HCT116 (cell line): Measurements from ENCODE around the gene DOCK1. TPM values are rescaled to one million over a fixed set of nuclear protein-coding genes. Genes with fewer than 3 reads are reported as not detected.

ENCODE experiments used
- ATAC-seq: fragments of 200-7000 bp; cut with Tn5 transposase; 2 replicates; pipeline ENCODE4 v1.9.1; 2020; ENCODE audit warnings: mild to moderate bottlenecking, moderate library complexity
- BruUV-seq: library from RNA; stranded (reverse); fragments of 400-500 nt; replicated peaks from 2 replicates; lab custom pipeline; 2021; lab: Mats Ljungman, UMichigan
- CTCF ChIA-PET: fragments of 300-600 bp; sonication (Branson Sonifier 250); formaldehyde crosslinking; loops from one replicate; lab custom pipeline; 2021; ENCODE audit warnings: antibody characterized with exemption; lab: Charles Lee
- POLR2A ChIA-PET: fragments of 300-600, 350-600 bp; sonication (Branson Sonifier 250); formaldehyde crosslinking; loops from one replicate; lab custom pipeline; 2021; ENCODE audit warnings: antibody characterized with exemption; lab: Charles Lee
- RAD21 ChIA-PET, 2 experiments: fragments of 300-600 bp; sonication (Branson Sonifier 250); formaldehyde crosslinking; loops; one replicate each; lab custom pipeline; 2023; ENCODE audit warnings: low total read pairs in 2 of 2; ENCODE audit not compliant: uncharacterized antibody in 2 of 2, unreplicated experiment in 2 of 2, low non-redundant PET in 1 of 2; lab: Charles Lee
- DNase-seq: peaks from one replicate; pipeline ENCODE4 v3.0.0-alpha.2; 2010; ENCODE audit warnings: low read depth, low spot score
- H2AFZ ChIP-seq: fragments of 200-600 bp; shearing (Covaris generic), sonication (generic); 2 replicates; pipeline ENCODE4 v1.6.1; 2017; ENCODE audit warnings: low read depth, mixed run types, mixed read lengths, antibody characterized with exemption, low read length; ENCODE audit not compliant: poor library complexity, severe bottlenecking
- H3K27ac ChIP-seq: 2 replicates; pipeline ENCODE4 v1.5.1; 2012; ENCODE audit warnings: low read depth, low read length
- H3K27me3 ChIP-seq: fragments of 200-600 bp; sonication (generic); 2 replicates; pipeline ENCODE4 v1.6.1; 2016; ENCODE audit warnings: mixed run types, low read length, mixed read lengths; ENCODE audit not compliant: insufficient read depth
- H3K36me3 ChIP-seq, 2 experiments: fragments of 200-500 bp in 1 of 2; fragments of 200-600 bp in 1 of 2; sonication (Bioruptor generic) in 1 of 2; sonication (generic) in 1 of 2; 2 replicates each; pipeline versions ENCODE4 v1.5.1 to v1.6.1; 2014 to 2016; ENCODE audit warnings: low read length in 2 of 2, inconsistent platforms in 1 of 2, mixed read lengths in 1 of 2, mixed run types in 1 of 2; ENCODE audit not compliant: insufficient read depth in 2 of 2, control insufficient read depth in 1 of 2
- H3K4me1 ChIP-seq, 2 experiments: fragments of 200-600 bp in 1 of 2; sonication (generic) in 1 of 2; 2 replicates each; pipeline versions ENCODE4 v1.5.1 to v1.6.1; 2012 to 2017; ENCODE audit warnings: low read length in 2 of 2, inconsistent platforms in 1 of 2, mild to moderate bottlenecking in 1 of 2, mixed read lengths in 1 of 2, mixed run types in 1 of 2, moderate library complexity in 1 of 2; ENCODE audit not compliant: insufficient read depth in 2 of 2, control insufficient read depth in 1 of 2
- H3K4me2 ChIP-seq: fragments of 200-600 bp; sonication (generic); 2 replicates; pipeline ENCODE4 v1.6.1; 2017; ENCODE audit warnings: mixed run types, low read length, mixed read lengths
- H3K4me3 ChIP-seq, 2 experiments: fragments of 200-600 bp in 1 of 2; sonication (generic) in 1 of 2; replicated peaks in 1 of 2; 2 replicates each; pipeline ENCODE4 v1.5.1; 2011 to 2016; ENCODE audit warnings: low read length in 2 of 2, control low read depth in 1 of 2, low read depth in 1 of 2, mild to moderate bottlenecking in 1 of 2, mixed read lengths in 1 of 2, mixed run types in 1 of 2
- H3K79me2 ChIP-seq: fragments of 200-600 bp; sonication (generic); 2 replicates; pipeline ENCODE4 v1.6.1; 2017; ENCODE audit warnings: mild to moderate bottlenecking, mixed run types, low read length, moderate library complexity, mixed read lengths; ENCODE audit not compliant: insufficient read depth
- H3K9ac ChIP-seq: fragments of 200-600 bp; sonication (generic); 2 replicates; pipeline ENCODE4 v1.6.1; 2016; ENCODE audit warnings: low read length, mixed read lengths
- H3K9me2 ChIP-seq: fragments of 200-600 bp; sonication (generic), shearing (Covaris generic); 2 replicates; pipeline ENCODE4 v1.6.1; 2017; ENCODE audit warnings: mixed run types, mild to moderate bottlenecking, moderate library complexity; ENCODE audit not compliant: insufficient read depth
- H3K9me3 ChIP-seq, 2 experiments: fragments of 200-500 bp in 1 of 2; fragments of 200-600 bp in 1 of 2; sonication (Bioruptor generic) in 1 of 2; sonication (generic) in 1 of 2; 2 replicates each; pipeline ENCODE4 v1.6.1; 2014 to 2017; ENCODE audit warnings: low read length in 2 of 2, mixed read lengths in 2 of 2, inconsistent platforms in 1 of 2, low read depth in 1 of 2, mild to moderate bottlenecking in 1 of 2, mixed run types in 1 of 2, moderate library complexity in 1 of 2; ENCODE audit not compliant: control insufficient read depth in 1 of 2, insufficient read depth in 1 of 2
- H4K20me1 ChIP-seq: fragments of 200-600 bp; sonication (generic), shearing (Covaris generic); 2 replicates; pipeline ENCODE4 v1.6.1; 2017; ENCODE audit warnings: mixed run types, mild to moderate bottlenecking, moderate library complexity; ENCODE audit not compliant: insufficient read depth
- CEBPB ChIP-seq: IDR thresholded peaks from 2 replicates; pipeline ENCODE4 v1.6.1; 2012; ENCODE audit warnings: low read depth
- ELF1 ChIP-seq: IDR thresholded peaks from 2 replicates; pipeline ENCODE4 v1.6.1; 2012; ENCODE audit warnings: low read depth, borderline replicate concordance
- EZH2phosphoT487 ChIP-seq: fragments of 200-600 bp; IDR thresholded peaks from 2 replicates; pipeline ENCODE4 v1.6.1; 2018; ENCODE audit warnings: antibody characterized with exemption, borderline replicate concordance
- FOSL1 ChIP-seq: IDR thresholded peaks from 2 replicates; pipeline ENCODE4 v1.6.1; 2012; ENCODE audit warnings: low read depth
- POLR2A ChIP-seq: IDR thresholded peaks from 2 replicates; pipeline ENCODE4 v1.7.0; 2011; ENCODE audit warnings: borderline replicate concordance; ENCODE audit not compliant: insufficient read depth, insufficient read length; ENCODE audit errors: extremely low read depth
- RAD21 ChIP-seq: IDR thresholded peaks from 2 replicates; pipeline ENCODE4 v1.6.1; 2012; ENCODE audit warnings: low read depth, mild to moderate bottlenecking
- SIN3A ChIP-seq: IDR thresholded peaks from 2 replicates; pipeline ENCODE4 v1.6.1; 2012; ENCODE audit warnings: low read depth
- SP1 ChIP-seq: IDR thresholded peaks from 2 replicates; pipeline ENCODE4 v1.6.1; 2012; ENCODE audit warnings: low read depth
- SRF ChIP-seq: IDR thresholded peaks from 2 replicates; pipeline ENCODE4 v1.6.1; 2012; ENCODE audit warnings: low read depth
- TCF7L2 ChIP-seq: IDR thresholded peaks from 2 replicates; pipeline ENCODE4 v1.7.0; 2011; ENCODE audit warnings: borderline replicate concordance, inconsistent platforms; ENCODE audit not compliant: insufficient read depth, insufficient read length; ENCODE audit errors: extremely low read depth
- YY1 ChIP-seq: IDR thresholded peaks from 2 replicates; pipeline ENCODE4 v1.6.1; 2011; ENCODE audit warnings: low read length, low read depth, moderate library complexity, mild to moderate bottlenecking; ENCODE audit not compliant: insufficient replicate concordance; ENCODE audit errors: extremely low read depth
- ZNF274 ChIP-seq: fragments of 200-500 bp; sonication (Bioruptor generic); IDR thresholded peaks from 2 replicates; pipeline ENCODE4 v1.6.1; 2014; ENCODE audit warnings: mild to moderate bottlenecking, low read depth, low read length, inconsistent platforms
- intact Hi-C: fragments of 100-400 bp; cut with micrococcal nuclease; formaldehyde crosslinking; loops from 2 replicates; pipeline ENCODE4 v1.10.0; 2022
- total RNA-seq: library from RNA; stranded (reverse); gene quantifications from one replicate; pipeline ENCODE4 v1.2.1, GENCODE V29; 2021; ENCODE audit not compliant: unreplicated experiment
- TF ChIP-seq, protein P1 (sequence below): IDR thresholded peaks from 2 replicates; pipeline ENCODE4 v1.6.1; 2012
- TF ChIP-seq, protein P2 (sequence below), 3 experiments: fragments of 200-600 bp in 1 of 3; sonication (generic) in 1 of 3; IDR thresholded peaks in 2 of 3; conservative IDR thresholded peaks in 1 of 3; 2 replicates each; pipeline ENCODE4 v1.5.1; 2012 to 2017; ENCODE audit warnings: low read depth in 2 of 3, low read length in 2 of 3, antibody characterized with exemption in 1 of 3, borderline replicate concordance in 1 of 3, control low read depth in 1 of 3, mild to moderate bottlenecking in 1 of 3, mixed read lengths in 1 of 3, mixed run types in 1 of 3, moderate library complexity in 1 of 3; ENCODE audit not compliant: insufficient read depth in 1 of 3
- TF ChIP-seq, protein P3 (sequence below): IDR thresholded peaks from 2 replicates; pipeline ENCODE4 v1.6.1; 2012
- TF ChIP-seq, protein P4 (sequence below): IDR thresholded peaks from 2 replicates; pipeline ENCODE4 v1.6.1; 2011; ENCODE audit warnings: mild to moderate bottlenecking, low read length, moderate library complexity; ENCODE audit not compliant: insufficient replicate concordance; ENCODE audit errors: extremely low read depth

The DOCK1 gene
- total RNA-seq, 1 experiment from 2014 or later: 46.5 TPM

DNA sequence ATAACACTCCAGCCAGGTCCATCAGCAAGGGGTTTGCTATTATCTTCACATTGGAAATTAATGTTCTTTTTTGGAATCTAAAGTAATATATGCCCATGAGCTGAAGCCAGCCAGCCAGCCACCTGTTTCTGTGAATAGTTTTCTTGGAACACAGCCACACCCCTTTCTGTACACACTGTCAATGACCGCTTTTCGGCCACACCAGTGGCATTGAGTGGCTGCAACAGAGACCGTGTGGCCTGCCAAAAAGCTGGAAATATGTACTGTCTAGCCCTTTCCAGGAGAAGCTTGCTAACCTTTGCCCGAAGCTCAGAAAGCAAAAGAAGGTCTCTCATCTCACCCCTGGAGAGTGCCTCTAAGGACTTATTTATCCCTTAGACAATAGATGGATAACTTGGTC lies 545.4 kb downstream of the DOCK1 start:
- DNase-seq: no peak
- Histone ChIP-seq H4K20me1 (no peaks in the 10 kb centered on the region), H3K9ac (no peak overlapping the region), H3K9me3 (no peaks in the 10 kb centered on the region), H3K9me2 (no peaks in the 10 kb centered on the region), H3K4me3 (no peak overlapping the region), H3K79me2 (no peaks in the 10 kb centered on the region), H3K4me2 (no peak overlapping the region), H3K4me1 (no peaks in the 10 kb centered on the region), H3K36me3 (no peaks in the 10 kb centered on the region; a peak in 1 of 4 replicates), H2AFZ (no peak overlapping the region), H3K27me3 (no peaks in the 10 kb centered on the region), H3K27ac (no peak overlapping the region)
- no peak for TF ChIP-seq ZNF274
- TF ChIP-seq CEBPB: no peak
- no peak for TF ChIP-seq SRF
- no peak for TF ChIP-seq SIN3A
- TF ChIP-seq, protein P1, sequence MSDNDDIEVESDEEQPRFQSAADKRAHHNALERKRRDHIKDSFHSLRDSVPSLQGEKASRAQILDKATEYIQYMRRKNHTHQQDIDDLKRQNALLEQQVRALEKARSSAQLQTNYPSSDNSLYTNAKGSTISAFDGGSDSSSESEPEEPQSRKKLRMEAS: no peak
- no peak for TF ChIP-seq SP1
- CTCF ChIA-PET: no interaction called here
- BruUV-seq: no TSS peak
- RAD21 ChIA-PET: no interaction called here
- ATAC-seq: no peak
- intact Hi-C loops: no loop called here
- POLR2A ChIA-PET: no interaction called here

DNA sequence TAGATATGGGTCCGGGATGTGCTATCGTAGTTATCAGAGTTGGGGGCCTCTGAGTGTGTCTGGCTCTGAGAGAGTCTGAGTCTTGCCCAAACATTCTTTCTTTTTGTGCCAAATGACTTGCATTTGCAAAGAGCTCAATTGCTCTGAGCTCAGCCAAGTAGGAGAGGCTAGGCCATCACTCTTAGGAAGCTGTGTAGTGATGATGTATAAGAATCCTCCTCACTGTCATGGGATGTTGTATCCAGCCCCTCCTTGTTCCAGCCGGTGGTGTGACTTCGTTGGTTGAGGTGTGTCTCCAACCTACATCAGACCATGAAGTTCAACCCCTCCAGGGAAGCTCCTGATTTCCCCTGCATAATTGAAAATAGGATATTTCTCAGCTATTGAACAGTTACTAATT lies 546.4 kb downstream of the DOCK1 start:
- H3K4me2 ChIP-seq: no peak overlapping the region
- POLR2A ChIA-PET: no interaction called here
- H4K20me1 ChIP-seq: no peaks in the 10 kb centered on the region
- no peaks in the 10 kb centered on the region for H3K9me2 ChIP-seq
- no peak overlapping the region for H3K4me3 ChIP-seq
- TF ChIP-seq CEBPB (no peak), YY1 (no peak), RAD21 (no peak), SRF (no peak), FOSL1 (no peak), EZH2phosphoT487 (no peak), TCF7L2 (no peak), POLR2A (no peak), ELF1 (no peak), SP1 (no peak)
- TF ChIP-seq, protein P1: no peak
- TF ChIP-seq, protein P2, sequence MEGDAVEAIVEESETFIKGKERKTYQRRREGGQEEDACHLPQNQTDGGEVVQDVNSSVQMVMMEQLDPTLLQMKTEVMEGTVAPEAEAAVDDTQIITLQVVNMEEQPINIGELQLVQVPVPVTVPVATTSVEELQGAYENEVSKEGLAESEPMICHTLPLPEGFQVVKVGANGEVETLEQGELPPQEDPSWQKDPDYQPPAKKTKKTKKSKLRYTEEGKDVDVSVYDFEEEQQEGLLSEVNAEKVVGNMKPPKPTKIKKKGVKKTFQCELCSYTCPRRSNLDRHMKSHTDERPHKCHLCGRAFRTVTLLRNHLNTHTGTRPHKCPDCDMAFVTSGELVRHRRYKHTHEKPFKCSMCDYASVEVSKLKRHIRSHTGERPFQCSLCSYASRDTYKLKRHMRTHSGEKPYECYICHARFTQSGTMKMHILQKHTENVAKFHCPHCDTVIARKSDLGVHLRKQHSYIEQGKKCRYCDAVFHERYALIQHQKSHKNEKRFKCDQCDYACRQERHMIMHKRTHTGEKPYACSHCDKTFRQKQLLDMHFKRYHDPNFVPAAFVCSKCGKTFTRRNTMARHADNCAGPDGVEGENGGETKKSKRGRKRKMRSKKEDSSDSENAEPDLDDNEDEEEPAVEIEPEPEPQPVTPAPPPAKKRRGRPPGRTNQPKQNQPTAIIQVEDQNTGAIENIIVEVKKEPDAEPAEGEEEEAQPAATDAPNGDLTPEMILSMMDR (IDR thresholded peaks at IDR 0.05 in 2 of 3, conservative IDR thresholded peaks at IDR 0.05 in 1 of 3; ENCODE audit: borderline replicate concordance in 1 of 3, insufficient read depth in 1 of 3, low read depth in 2 of 3, low read length in 2 of 3): no peak
- TF ChIP-seq, protein P3, sequence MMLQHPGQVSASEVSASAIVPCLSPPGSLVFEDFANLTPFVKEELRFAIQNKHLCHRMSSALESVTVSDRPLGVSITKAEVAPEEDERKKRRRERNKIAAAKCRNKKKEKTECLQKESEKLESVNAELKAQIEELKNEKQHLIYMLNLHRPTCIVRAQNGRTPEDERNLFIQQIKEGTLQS: no peak
- TF ChIP-seq, protein P4, sequence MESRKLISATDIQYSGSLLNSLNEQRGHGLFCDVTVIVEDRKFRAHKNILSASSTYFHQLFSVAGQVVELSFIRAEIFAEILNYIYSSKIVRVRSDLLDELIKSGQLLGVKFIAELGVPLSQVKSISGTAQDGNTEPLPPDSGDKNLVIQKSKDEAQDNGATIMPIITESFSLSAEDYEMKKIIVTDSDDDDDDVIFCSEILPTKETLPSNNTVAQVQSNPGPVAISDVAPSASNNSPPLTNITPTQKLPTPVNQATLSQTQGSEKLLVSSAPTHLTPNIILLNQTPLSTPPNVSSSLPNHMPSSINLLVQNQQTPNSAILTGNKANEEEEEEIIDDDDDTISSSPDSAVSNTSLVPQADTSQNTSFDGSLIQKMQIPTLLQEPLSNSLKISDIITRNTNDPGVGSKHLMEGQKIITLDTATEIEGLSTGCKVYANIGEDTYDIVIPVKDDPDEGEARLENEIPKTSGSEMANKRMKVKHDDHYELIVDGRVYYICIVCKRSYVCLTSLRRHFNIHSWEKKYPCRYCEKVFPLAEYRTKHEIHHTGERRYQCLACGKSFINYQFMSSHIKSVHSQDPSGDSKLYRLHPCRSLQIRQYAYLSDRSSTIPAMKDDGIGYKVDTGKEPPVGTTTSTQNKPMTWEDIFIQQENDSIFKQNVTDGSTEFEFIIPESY: no peak
- TF ChIP-seq, all 23 proteins: peak for 0
- Histone ChIP-seq H3K36me3 (no peaks in the 10 kb centered on the region; a peak in 1 of 4 replicates), H2AFZ (no peak overlapping the region), H3K4me1 (no peaks in the 10 kb centered on the region), H3K27ac (no peak overlapping the region), H3K9ac (no peak overlapping the region), H3K9me3 (no peaks in the 10 kb centered on the region), H3K79me2 (no peaks in the 10 kb centered on the region), H3K27me3 (no peaks in the 10 kb centered on the region)
- ATAC-seq: no peak
- no peak for DNase-seq
- TSS peak; percentile 54 for BruUV-seq
- ChIA-PET RAD21 (no interaction called here), CTCF (no interaction called here)
- intact Hi-C loops: no loop called here
